Activated CD4-positive, alpha-beta T cell treated with anti-CD3 and anti-CD28 coated beads for 4 hours (primary cell): ENCODE data around the gene DNAH12.
"Not testable (repeated sequence)": the region's sequence is repeated elsewhere in the genome, so short reads cannot be mapped to it uniquely, and the experiment has no call there.

ENCODE experiments used
- DNase-seq, 2 donors: peaks; one replicate each; pipeline ENCODE4 v3.0.0-alpha.2; 2020

The DNAH12 gene

GRCh38 chr3:57538465-57538864 lies 5.7 kb downstream of the DNAH12 start:
- no peak for DNase-seq

- DNase-seq = no peak
These were observed 14.0 kb downstream of the DNAH12 start for GRCh38 chr3:57530071-57530608.

DNA sequence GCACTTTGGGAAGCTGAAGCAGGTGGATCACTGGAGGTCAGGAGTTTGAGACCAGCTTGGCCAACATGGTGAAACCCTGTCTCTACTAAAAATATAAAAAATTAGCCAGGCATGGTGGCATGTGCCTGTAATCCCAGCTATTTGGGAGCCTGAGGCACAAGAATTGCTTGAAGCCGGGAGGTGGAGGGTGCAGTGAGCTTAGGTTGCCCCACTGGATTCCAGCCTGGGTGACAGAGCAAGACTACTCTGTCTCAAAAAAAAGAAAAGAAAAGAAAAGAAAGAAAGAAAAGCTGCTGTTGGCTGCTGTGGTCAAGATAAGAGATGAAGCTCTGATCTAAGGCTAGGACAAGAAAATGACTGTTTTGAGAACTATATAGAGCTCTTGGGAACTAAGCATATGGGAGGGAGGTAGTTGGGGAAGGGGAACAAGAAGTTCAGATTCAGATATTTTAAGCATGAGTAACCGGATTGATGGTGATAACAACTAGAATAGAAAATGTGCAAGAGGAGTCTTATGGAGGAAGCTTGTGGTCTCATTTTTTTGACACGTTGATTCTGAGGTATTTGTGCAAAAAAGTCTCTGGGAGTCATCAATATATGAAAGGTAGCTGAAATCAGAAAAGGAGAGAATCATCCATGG lies 25.7 kb downstream of the DNAH12 start:
- DNase-seq = no peak

- DNase-seq = no peak
These were observed 32.0 kb downstream of the DNAH12 start for GRCh38 chr3:57512166-57512565.

DNA sequence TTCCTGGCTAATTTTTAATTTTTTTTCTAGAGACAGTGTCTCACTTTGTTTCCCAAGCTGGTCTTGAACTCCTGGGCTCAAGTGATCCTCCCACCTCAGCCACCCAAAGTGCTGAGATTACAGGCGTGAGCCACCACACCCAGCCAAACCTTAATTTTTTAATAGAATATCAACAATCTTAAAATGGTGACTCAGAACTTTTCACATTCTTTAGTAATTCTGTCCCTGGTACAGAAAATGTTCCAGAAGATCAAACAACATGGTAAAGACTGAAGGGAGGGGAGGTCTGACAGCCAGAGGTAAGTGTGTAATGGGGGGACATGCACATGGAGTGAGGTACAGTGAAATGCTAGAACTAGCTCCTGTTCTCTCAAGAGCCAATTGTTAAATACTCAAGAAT lies 38.2 kb downstream of the DNAH12 start:
- no peak for DNase-seq

DNA sequence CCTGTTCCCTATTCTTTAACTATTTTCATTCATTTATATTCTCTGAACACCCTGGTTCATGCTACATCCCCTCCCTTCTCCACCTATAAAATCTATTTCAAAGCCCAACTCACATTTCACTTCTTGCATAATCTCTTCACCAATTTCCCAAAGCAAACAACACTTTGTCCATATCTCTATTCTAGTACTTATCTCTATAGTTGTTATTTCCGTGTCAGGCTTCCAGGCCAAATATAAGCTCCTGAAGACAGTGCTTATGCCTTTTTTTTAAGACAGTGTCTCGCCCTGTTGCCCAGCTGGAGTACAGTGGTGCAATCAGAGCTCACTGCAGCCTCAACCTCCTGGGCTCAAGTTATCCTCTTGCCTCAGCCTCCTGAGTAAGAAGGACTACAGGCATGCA lies 43.6 kb downstream of the DNAH12 start:
- DNase-seq = no peak

DNA sequence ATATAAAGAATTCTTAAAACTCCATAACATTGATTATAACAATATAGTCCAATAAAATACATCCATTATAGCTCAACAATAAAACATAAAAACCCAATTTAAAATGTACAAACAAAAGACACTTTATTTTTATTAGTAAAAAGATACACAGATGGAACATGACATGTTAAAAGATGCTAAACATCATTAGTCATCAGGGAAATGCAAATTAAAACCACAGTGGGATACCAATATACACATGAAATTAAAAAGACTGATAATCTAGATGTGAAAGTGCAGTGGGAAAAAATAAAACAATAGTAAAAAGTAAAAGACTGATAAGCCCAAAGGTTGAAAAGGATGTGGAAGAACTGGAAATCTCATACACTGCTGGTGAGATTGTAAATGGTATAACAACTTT lies 46.2 kb downstream of the DNAH12 start:
- no peak for DNase-seq

DNA sequence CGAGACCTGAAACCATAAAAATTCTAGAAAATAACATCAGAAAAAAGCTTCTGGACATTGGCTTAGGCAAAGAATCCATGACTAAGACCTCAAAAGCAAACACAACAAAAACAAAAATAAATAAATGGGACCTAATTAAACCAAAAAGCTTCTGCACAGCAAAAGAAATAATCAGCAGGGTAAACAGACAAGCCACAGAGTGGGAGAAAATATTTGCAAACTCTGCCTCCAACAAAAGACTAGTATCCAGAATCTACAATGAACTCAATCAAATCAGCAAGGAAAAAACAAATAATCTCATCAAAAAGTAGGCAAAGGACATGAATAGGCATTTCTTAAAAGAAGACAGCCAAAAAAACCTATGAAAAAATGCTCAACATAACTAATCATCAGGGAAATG lies 59.6 kb downstream of the DNAH12 start:
- DNase-seq = no peak

DNA sequence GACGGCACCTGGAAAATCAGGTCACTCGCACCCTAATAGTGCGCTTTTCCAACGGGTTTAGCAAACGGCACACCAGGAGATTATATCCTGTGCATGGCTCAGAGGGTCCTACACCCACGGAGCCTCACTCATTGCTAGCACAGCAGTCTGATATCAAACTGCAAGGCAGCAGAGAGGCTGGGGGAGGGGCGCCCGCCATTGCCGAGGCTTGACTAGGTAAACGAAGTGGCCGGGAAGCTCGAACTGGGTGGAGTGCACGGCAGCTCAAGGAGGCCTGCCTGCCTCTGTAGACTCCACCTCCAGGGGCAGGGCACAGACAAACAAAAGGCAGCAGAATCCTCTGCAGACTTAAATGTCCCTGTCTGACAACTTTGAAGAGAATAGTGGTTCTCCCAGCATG lies 67.0 kb downstream of the DNAH12 start:
- not testable (repeated sequence) for DNase-seq

GRCh38 chr3:57464801-57465200 lies 79.3 kb downstream of the DNAH12 start:
- no peak for DNase-seq

- DNase-seq = no peak
These were observed 80.1 kb downstream of the DNAH12 start for GRCh38 chr3:57464011-57464410.

DNA sequence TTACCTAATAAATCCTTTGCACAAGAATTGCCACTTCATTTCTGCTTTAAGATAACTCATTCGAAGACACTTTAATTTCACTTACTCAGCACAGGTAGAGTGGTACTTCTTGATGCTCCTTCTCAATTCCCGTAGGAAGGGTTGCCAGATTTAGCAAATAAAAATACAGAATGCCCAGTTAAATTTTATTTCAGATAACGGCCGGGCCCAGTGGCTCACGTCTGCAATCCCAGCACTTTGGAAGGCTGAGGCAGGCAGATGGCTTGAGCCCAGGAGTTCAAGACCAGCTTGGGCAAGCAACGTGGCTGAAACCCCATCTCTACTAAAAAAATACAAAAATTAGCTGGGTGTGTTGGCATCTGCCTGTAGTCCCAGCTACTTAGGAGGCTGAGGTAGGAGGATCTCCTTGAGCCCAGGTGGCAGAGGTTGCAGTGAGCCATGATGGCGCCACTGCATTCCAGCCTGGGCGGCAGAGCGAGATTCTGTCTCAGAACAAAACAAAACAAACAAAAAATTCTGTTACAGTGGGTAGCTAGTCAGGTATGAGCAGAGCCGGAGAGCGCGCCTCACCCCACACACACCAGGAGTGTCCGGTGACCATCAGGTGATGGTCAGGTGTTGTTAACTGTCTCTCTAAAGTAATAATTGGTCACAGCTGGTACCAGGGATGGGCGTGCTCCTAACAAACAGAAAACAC lies 92.8 kb downstream of the DNAH12 start:
- no peak for DNase-seq

DNA sequence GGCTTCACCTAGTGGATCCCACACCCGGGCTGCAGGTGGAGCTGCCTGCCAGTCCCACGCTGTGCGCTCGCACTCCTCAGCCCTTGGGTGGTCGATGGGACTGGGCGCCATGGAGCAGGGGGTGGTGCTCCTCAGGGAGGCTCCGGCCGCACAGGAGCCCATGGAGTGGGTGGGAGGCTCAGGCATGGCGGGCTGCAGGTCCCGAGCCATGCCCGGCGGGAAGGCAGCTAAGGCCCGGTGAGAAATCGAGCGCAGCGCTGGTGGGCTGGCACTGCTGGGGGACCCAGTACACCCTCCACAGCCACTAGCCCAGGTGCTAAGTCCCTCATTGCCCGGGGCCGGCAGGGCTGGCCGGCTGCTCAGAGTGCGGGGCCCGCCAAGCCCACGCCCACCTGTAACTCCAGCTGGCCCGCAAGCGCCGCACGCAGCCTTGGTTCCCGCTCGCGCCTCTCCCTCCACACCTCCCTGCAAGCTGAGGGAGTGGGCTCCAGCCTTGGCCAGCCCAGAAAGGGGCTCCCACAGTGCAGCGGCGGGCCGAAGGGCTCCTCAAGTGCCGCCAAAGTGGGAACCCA lies 94.8 kb downstream of the DNAH12 start:
- DNase-seq = not testable (repeated sequence)

DNA sequence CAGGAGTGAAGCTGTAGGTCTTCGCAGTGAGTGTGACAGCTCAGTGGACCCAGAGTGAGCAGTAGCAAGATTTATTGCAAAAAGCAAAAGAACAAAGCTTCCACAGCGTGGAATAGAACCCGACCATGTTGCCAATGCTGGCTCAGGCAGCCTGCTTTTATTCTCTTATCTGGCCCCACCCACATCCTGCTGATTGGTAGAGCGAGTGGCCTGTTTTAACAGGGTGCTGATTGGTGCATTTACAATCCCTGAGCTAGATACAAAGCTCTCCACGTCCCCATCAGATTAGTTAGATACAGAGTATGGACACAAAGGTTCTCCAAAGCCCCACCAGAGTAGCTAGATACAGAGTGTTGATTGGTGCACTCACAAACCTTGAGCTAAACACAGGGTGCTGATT lies 95.7 kb downstream of the DNAH12 start:
- DNase-seq = not testable (repeated sequence)

- no peak for DNase-seq
These were observed 97.8 kb downstream of the DNAH12 start for GRCh38 chr3:57446318-57446841.

DNA sequence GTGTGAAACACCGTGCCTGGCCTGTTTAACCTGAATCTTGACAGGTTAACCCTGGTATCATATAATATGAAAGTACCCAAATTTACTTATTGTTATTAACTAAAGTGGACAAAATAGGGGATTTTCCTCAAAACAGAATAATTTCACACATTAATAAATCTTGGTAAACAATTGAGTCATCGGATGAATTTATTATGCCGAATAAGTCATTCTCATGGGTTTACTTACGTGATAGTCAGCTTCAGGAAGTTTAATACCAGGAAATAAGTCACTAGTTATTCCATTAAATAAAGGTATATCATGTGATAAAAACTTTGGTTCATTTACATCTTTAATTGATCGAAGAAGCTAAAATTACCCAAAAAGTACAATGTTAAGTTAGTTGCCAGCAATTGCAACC lies 99.7 kb downstream of the DNAH12 start:
- no peak for DNase-seq

DNA sequence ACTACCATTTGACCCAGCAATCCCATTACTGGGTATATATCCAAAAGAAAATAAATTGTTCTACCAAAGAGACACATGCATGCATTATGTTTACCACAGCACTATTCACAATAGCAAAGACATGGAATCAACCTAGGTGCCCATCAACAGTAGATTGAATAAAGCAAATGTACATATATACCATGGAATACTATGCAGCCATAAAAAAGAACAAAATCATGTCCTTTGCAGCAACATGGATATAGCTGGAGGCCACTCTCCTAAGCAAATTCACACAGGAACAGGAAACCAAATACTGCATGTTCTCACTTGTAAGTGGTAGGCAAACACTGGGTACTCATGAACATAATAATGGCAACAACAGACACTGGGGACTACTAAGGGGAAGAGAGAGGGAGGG lies 104.0 kb downstream of the DNAH12 start:
- not testable (repeated sequence) for DNase-seq

DNA sequence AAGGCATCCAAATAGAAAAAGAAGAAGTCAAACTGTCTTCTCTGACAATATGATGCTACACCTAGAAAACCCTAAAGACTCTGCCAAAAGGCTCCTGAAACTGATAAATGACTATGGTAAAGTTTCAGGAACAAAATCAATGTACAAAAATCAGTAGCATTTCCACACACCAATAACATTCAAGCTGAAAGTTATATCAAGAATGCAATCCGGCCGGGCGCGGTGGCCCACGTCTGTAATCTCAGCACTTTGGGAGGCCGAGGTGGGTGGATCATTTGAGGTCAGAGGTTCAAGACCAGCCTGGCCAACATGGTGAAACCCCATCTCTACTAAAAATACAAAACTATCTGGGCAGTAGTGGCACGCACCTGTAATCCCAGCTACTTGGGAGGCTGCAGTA lies 105.7 kb downstream of the DNAH12 start:
- DNase-seq = not testable (repeated sequence)

DNA sequence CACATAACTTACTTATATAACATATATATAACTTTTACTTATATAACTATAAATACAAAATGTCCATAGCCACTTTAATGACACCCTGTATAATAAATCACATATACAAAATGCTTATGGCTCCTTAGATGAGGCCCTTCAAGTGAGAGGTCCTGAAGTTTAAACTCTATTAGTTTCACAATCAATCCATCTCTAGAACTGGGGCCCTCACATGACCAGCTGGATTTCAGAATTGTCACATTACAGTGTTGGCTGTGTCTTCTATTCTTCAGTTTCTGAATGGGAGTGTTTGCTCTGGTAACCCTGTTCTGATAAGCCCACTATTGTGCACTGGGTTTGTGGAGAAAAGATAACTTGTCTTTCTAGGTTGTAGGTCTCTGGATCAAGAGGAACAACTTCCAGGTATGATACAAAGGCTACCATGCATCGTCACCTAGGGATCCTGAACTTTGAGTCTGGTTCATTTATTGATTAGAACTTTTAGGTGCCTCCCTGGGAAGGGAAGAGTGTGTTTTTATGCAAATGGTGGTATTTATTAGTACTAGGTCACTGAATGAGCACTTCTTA lies 107.9 kb downstream of the DNAH12 start:
- no peak for DNase-seq

GRCh38 chr3:57434041-57434440 lies 110.1 kb downstream of the DNAH12 start:
- no peak for DNase-seq

DNA sequence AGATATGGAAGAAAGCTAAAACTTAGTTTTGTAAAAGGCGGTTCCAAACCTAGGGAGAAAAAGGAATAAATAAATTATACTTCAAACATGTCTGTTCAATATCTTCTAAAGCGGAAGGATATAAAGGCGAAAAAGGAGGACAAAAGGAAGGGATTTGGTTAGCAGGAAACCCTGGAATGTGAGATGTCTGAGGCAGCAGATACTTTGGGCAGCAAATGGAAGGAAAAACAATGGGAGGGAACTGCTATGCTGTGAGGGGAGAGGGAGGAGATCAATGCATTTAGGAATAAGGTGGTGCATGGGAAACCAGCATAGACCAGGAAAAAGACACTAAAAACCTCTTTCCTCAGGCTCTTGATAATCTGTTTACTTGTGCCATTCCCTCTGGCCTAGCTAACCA lies 120.8 kb downstream of the DNAH12 start:
- no peak for DNase-seq

DNA sequence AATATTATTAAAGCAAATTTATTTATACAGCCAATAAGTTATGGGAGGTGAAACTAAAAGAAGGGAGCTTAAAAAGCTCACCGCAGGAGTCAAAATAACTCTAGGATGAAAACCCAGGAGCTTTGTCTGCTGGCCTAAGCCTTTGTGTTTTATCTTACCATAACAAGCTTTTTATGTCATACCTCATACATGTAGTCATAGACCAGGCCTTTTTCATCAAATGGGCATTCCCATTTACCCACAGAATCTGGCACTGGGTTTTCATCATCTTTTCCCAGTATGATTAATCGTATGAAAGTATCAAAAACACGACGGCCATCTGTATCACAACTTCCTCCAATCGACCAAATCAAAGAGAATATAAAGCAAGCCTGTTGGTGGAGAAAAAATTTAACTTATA lies 122.8 kb downstream of the DNAH12 start:
- no peak for DNase-seq

GRCh38 chr3:57420001-57420400 lies 124.1 kb downstream of the DNAH12 start:
- no peak for DNase-seq

DNA sequence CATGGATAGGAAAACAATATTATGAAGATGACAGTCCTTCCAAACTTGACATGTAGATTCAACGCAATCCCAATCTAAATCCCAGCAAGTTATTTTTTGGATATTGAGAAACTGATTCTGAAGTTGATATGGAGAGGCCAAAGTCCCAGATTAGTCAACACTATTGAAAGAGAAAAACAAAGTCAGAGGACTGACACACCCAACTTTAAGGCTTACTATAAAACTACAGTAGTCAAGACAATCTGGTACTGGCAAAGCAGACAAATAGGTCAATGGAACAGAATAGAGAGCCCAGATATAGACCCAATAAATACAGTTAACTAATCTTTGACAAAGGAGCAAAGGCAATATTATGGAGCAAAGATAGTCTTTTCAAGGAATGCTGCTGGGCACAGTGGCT lies 132.4 kb downstream of the DNAH12 start:
- no peak for DNase-seq
